Smooth muscle cell of the brain vasculature (primary cell): ENCODE measurements around the gene TNFAIP8L1.
"Not testable (repeated sequence)": the region's sequence is repeated elsewhere in the genome, so short reads cannot be mapped to it uniquely, and the experiment has no call there.

Experiments
- DNase-seq: peaks from one replicate; pipeline ENCODE4 v3.0.0-alpha.2; 2012; ENCODE audit warnings: low read depth, low spot score

Gene TNFAIP8L1

DNA sequence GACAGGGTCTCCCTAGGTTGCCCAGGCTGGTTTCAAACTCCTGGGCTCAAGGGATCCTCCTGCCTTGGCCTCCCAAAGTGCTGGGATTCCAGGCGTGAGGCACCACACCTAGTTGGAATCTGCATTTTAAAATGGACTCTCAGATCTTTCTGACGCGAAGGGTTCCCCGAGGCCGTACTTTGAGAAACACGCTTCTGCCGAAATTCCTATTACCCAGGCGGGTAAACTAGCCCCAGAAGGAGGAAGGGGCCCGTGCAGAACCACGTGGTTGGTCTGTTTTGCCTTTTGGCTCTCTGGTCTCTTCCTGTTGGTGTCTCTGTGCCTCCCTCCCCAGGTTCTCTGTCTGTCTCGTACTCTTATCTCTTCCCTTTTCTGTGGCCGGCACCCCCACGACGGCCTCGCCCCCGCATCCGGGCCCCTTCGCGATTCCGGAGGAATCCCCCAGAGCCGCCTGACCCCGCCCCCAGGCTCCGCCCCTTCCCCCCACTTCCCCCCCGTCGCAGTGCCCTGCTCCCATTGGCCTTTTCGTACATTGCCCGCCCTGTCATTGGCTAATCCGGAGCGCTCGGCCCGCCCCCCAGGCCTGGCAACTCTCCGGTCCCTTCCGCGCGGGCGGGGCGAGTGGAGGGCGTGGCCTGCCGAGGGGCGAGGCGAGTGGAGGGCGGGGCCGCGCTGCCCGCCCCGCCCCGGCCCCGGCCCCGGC, at the start of gene TNFAIP8L1:
TNFAIP8L1 (plus strand) TSS at position 689 of the 703 bp plus-strand sequence. CDS start 12,354 bp downstream, outside the sequence.
- peak; percentile 83 for DNase-seq

GRCh38 chr19:4589579-4590410, 49.5 kb upstream of the TNFAIP8L1 start:
- no peak for DNase-seq

DNA sequence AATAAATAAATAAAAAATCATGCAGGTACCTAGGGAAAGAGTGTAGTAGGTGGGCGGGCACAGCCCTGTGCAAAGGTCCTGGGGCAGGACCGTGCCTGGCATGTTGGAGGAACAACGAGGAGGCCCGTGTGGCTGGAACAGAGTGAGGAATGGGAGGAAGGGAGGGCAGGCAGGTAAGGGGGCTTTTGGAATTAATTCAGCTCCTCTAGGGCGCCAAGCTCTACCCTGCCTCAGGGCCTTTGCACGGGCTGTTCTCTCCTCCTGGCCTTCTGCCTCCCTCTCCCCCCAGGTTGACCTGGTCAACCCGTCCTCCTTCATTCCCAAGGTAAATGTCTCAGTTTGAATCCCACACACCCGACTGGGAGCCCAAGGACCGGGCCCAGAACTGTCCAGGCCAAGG, 48.8 kb upstream of the TNFAIP8L1 start:
- DNase-seq: no peak

GRCh38 chr19:4591320-4591719, 48.0 kb upstream of the TNFAIP8L1 start:
- DNase-seq: no peak

- no peak for DNase-seq
These were observed 46.9 kb upstream of the TNFAIP8L1 start for GRCh38 chr19:4592445-4592844.

DNA sequence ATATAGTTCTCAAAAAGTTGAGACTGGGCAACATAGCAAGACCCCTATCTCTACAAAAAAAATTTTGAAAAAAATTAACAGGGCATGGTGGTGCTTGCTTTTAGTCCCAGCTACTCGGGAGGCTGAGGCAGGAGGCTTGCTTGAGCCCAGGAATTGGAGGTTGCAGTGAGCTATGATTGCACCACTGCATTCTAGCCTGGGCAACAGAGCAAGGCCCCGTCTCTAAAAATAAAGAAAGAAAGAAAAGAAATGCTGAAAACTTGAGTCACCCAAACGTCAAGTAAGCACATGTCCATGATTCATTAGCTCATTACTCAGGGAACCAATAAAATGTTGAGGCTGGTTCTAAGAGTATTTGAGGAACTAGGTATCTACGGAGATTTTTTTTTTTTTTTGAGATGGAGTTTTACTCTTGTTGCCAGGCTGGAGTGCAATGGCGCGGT, 45.9 kb upstream of the TNFAIP8L1 start:
- no peak for DNase-seq

DNA sequence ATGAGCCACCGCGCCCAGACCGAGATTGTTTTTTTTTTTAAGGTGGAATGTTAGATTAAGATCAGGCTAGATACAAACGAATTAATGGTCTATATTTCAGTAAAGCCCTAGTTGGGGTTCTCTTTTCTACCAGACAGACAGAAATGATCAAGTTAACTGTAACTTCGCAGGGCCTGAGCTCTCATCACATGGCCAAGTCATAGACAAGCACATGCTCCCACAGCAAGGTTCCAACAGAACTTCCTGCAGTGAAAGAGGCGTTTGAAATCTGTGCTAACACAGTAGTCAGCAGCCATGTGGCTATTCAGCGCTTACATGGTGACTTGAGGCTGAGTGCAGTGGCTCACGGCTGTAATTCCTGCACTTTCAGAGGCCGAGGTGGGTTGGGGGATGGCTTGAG, 45.1 kb upstream of the TNFAIP8L1 start:
- DNase-seq: no peak

DNA sequence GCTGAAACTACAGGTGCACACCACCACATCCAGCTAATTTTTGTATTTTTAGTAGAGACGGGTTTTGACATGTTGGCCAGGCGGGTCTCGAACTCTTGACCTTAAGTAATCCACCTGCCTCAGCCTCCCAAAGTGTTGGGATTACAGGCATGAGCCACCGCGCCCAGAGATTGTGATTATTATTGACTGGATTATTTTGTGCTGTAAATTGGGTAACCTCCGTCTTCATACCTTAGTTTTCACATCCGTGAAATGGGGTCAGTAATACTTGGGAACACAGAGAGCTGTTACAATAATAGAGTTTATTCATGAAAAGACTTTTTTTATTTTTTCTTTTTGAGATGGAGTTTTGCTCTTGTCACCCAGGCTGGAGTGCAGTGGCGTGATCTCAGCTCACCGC, 44.2 kb upstream of the TNFAIP8L1 start:
- not testable (repeated sequence) for DNase-seq

DNA sequence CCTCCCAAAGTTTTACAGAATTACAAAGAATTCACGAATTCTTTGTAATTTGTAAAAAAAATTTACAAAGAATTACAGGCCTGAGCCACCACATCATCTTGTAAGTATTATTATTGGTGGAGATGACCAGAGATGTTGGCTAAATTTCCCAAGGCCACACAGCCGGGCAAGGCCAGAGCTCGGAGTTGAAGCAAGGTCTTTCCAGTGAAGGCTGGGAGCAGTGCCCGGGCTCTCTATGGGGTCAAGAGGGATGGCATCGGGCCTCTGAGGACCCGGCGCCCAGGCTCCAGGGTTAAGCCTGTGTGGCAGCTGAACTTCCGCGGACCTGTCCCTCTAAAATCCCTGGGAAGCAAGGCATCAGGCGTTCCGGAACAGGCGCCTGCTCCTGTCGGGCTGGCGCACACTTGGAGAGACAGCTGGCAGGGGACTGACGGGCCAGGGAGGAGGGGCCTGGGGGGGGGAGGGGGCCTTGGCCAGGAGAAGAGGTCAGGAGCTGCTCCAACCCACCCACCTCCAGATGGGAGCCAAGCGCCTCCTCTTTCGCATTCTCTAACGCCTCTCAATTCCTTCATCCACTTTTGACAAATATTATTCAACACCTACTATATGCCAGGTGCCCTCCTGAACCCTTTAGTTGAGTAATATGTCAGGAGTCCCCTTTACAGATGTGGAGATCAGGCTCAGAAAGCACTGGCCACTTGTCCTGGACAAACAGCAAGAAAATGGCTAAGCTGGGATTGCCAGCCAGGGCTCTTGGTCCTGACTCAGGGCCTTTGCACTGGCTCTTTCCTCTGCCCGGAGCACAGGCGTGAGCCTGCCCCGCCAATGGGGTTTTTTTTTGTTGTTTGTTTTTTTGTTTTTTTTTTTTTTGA, 43.0 kb upstream of the TNFAIP8L1 start:
- DNase-seq: no peak

GRCh38 chr19:4597278-4597974, 41.9 kb upstream of the TNFAIP8L1 start:
- no peak for DNase-seq

DNA sequence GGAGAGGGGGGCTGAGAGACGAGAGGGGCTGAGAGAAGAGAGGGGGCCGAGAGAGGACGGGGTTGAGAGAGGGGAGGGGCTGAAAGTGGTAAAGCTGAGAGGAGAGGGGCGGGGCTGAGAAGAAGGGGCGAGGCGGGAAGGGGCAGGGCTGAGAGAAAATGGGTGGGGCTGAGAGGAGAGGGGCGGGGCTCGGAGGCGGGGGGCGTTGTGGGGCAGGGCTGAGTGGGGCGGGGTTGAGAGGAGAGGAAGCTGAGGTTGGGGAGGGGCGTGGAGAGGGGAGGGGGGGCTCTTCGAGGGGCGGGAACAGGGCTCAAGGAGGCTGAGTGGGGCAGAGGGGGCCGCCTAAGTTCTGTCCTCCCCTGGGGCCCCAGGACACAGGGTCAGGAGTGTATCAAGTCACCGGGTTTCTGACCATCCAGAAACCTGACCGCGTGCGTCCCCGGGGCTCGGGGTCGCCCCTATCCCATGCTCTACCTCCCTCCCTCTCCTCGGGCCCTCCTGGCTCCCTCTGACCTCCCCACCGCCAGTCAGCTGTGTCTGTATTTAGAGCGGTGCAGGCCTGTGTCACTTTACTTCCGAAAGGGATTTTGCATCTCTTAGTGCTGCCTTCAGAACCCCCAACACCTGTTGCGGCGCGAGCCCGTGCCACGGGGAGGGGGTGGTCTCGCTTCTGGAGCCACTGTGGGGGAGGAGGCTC, 41.2 kb upstream of the TNFAIP8L1 start:
- DNase-seq: no peak

GRCh38 chr19:4598712-4599111, 40.6 kb upstream of the TNFAIP8L1 start:
- no peak for DNase-seq

DNA sequence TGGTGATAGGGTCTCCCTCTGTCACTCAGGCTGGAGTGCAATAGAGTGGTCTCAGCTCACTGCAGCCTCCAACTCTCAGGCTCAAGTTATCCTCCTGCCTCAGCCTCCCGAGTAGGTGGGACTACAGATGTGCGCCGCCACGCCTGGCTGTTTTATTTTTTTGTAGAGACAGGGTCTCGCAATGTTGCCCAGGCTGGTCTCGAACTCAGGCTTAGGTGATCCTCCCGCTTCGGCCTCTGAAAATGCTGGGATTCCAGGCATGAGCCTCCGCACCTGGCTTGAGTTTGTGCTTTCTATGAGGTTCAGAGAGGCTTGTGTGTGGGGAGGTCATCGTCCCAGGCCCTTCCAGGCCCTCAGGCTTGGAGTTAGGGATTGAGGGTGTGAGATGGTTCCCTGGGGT, 39.2 kb upstream of the TNFAIP8L1 start:
- DNase-seq: no peak

- DNase-seq: no peak
These were observed 38.4 kb upstream of the TNFAIP8L1 start for GRCh38 chr19:4600893-4601292.

DNA sequence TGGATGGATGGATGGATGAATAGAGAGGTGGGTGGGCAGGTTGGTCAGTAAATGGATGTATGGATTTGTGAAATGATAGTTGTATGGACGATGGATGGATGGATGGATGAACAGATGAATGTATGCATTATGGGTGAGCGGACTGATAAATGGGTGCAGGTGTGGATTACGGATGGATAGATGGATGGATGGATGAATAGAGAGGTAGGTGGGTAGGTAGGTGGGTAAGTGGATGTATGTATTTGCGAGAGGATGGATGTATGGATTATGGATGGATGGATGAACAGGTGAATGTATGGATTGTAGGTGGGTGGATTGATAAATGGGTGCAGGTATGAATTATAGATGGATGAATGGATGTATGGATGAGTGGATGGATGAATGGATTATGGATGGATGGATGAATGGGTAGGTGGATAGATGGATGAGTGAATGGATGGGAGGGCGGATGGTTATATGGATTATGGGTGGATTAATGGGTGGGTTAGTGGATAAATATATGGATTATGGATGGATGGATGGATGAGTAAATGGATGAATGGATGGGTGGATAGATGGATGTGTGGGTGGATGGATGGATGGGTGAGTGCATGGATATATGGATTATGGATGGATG, 37.0 kb upstream of the TNFAIP8L1 start:
- DNase-seq: no peak

DNA sequence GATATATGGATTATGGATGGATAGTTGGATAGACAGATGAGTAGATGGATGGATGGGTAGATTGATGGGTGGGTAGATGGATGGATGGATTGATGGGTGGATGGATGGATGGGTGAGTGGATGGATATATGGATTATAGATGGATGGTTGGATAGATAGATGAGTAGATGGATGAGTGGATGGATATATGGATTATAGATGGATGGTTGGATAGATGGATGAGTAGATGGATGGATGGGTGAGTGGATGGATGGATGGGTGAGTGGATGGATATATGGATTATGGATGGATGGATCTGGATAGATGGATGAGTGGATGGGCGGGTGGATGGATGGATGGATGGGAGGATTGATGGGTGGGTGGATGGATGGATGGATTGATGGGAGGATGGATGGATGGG, 36.4 kb upstream of the TNFAIP8L1 start:
- no peak for DNase-seq

DNA sequence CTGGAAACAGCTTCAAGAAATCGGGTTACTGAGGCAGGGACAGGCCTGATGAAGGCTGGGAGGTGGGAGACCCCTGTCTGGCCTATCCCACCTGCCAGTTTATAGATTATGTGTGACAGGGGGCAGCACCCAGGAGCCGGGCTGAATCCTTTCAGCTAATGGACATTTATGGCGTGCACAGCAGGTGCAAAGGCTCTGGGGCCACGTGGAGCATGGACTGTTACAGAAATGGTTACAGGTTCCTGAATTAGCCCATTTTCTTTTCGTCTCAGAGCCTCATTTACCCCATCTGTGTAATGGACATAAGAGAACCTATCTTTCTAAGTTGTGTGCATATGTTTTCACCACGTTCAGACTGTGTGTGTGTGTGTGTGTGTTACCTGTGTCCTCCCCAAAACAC, 34.4 kb upstream of the TNFAIP8L1 start:
- DNase-seq: no peak

- no peak for DNase-seq
These were observed 33.1 kb upstream of the TNFAIP8L1 start for GRCh38 chr19:4606181-4606580.

DNA sequence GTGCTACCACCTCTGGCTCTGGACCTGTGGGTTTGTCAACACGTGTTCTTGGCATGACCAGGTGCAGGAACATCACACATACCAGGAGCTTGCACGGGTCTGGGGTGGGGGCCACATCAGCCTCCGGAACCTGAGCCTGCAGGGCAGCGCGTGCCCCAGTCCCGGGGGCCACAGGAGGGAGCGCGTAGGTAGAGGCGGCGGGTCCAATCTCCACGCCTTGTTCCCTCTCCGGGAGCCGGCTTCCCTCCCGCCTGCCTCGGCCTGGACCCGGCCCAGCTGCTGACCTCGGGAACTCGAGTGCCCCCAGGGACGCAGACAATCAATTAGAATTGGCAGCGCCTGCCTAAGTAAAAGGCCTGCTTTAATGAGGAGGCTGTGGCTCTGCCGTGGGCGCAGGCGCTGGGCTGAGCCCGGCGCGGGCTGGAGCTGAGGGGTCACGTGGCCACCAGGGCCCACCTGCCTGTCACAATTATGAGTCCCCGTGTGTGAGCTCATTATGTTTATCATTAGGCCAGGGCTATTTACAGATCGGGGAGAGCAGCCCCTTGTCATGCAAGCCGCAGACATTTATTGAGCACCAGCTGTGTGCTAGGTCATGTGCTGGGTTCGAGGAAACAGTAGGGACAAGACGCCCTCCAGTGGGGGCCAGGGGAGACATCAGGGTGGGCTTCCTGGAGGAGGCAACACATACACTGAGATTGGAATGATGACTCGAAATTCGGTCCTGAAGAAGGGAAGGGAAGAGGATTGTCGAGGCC, 32.2 kb upstream of the TNFAIP8L1 start:
- no peak for DNase-seq
